NCI-H345 treated with DMSO at 0.1 percent for 48 hours (cell line): ENCODE measurements around the gene ABHD16B.
"Not testable (repeated sequence)": the region's sequence is repeated elsewhere in the genome, so short reads cannot be mapped to it uniquely, and the experiment has no call there.

Experiments
- DNase-seq: peaks from one replicate; lab custom pipeline; 2025; ENCODE audit not compliant: unreplicated experiment; lab: John Stamatoyannopoulos, UW

ABHD16B gene

DNA sequence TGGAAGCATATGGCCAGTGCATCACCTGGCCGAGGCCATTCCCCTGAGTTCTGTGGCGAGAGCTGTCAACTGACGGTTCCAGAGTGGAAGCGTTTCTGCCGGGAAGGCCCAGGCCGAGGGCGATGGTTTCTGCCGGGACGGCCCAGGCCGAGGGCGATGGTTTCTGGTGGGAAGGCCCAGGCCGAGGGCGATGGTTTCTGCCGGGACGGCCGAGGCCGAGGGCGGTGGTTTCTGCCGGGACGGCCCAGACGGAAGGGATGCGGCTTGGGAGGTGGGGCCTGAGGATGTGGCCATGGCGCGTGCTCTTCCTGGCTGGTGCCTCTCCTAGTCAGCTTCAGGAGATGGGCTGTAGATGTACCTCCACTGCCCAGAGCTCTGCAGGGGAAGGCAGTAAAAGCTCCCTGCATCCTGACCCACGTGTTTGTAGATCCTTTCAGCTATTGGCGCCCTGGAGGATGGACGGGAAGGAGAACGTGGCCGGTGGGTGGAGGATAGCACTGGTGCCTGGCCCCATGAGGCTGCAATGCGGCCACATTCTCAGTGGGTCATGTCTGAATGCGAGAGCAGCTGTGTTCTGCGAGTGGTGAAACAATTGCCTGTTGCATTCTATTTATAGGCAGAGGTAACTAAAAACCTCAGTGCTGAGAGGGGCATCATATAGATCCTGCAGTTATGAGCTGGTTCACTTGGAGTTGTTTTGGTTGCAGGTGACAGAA lies 16.6 kb downstream of the ABHD16B start:
- DNase-seq = no peak

DNA sequence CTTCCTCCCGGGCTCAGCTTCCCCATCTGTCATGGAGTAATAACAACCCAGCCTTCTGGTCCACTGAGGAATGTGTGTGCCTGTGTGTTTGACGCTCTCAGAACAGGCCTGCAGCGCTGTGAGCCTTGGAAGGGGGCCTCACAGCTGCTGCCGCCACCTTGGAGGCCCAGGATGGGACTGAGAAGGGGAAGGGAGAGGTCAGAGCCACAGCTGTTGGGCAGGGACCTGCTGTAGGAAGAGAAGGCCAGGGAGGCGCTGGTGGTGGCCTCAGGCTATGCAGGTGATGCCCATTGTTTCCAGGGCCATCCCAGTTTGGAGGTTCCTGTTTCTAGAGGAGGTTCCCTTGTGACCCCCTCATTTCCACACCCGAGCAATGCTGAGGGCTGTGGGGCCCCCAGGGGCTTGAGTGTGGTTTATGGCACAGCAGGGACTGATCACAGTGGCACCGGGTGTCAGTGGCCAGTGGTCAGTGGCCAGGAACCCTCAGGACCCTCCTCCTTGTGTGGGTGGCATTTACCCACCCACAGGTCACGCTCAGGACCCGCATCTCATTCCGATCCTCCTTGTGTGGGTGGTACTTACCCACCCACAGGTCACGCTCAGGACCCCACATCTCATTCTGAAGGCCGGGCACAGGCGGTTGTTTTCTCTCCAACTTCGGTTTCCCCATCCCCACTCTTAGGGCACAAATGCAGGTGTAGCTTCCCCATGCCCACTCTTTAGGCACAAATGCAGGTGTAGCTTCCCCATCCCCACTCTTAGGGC lies 17.8 kb downstream of the ABHD16B start:
- no peak for DNase-seq

DNA sequence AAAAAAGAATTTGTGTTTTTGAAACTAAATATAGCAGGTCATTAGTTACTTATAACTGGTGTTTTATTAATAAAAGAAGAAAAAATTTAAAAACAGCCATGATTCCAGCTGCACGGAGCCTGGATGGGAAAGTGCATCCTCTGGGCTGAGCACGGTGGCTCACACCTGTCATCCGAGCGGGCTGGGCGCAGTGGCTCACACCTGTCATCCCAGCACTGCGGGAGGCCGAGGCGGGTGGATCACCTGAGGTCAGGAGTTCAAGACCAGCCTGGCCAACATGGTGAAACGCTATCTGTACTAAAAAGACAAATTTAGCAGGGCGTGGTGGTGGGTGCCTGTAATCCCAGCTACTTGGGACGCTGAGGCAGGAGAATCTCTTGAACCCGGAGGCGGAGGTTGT lies 19.6 kb downstream of the ABHD16B start:
- not testable (repeated sequence) for DNase-seq

DNA sequence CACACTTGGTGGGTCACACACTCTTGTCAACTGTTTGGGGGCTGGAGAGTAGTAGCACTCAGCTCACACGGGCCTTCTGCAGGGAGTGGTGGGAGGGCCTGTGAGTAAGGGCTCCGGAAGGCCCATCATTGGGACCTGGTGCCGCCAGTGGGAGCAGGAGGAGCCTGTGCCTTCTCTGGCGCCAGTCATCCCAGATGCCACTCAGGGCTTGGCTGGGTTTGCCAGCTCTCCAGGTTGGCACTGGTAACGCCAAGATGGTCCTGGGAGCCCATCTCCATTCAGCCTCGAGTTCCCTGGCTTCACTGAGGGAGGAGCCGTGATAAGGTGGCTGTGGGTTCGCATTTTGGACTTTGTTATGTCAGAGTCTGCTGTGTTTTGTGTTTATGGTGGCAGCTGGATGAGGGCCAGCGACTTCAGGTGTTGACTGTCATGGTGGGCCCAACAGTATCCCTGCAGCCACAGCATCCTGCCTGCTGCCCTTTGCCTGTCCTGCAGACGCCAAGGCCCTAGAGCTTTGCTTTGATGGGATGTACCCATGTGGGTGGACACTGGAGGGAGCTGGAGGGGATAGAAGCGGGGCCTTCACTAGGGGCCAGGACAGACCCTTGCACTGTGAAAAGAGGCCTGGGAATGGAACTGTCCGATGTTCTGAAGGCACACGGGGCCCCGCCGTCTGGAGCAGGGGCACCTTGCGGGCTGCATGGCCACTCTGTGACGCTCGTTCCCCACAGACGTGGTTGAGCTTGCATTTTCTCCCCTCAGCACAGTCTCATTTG lies 20.3 kb downstream of the ABHD16B start:
- no peak for DNase-seq

DNA sequence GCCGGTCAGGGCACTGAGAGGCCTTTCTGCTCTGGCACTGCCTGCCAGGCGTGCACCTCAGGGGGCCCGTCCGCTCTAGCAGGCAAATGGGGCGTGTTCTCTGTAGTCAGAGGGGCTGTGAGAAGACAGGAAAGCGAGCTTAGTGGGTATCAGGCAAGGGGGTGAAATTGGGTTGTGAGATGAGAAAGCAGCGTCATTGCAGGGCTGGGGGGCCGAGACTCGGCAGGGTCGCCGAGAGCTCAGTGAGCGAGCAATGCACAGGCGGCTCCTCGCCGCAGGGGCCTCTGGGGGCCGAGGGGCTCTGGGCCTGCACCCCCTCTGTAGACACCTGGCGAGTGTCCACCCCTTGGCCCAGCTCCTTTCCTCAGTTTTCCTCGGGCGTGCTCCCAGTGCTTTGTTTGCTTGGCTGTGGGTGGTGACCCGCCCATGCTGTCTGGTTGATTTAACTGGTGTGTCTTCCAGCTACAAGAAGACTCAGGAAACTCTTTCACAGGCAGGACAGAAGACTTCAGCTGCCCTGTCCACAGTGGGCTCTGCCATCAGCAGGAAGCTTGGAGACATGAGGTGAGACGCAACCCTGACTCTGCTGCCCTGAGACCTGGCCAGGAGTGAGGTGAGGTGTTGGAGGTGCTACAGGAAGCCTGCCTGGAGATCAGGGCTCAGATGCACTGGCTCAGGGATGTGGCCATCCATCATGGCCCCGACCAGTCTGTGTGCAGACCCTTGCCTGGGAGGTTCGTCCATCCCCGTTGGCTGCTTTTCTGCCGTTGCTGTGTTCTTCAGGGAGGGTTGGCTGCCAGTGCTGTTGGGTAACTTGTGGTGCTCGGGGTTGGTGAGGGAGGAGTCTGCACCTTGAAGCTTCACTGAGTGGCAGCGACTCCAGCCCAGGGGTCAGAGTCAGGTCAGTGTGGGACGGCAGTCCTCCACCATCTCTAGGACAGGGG lies 21.2 kb downstream of the ABHD16B start:
- no peak for DNase-seq

DNA sequence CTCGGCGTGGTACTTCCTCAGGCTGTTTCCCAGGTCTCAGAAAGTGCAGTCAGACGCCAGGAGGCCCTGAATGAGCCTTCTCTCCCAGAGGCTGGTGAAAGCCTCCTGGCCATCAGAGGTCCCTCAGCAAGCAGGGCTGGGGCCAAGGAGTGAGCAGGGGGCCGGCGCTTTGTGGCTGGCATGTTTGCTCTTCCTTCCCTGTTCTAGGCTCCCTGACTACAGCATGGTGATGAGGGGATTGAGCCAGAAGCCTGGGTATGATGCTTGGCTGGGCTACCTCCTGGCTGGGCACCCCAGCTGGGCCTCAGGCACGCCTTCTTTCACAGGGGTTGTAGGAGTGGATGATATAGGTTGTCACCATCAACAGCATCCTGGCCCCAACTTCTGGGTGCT lies 21.9 kb downstream of the ABHD16B start:
- DNase-seq = no peak

DNA sequence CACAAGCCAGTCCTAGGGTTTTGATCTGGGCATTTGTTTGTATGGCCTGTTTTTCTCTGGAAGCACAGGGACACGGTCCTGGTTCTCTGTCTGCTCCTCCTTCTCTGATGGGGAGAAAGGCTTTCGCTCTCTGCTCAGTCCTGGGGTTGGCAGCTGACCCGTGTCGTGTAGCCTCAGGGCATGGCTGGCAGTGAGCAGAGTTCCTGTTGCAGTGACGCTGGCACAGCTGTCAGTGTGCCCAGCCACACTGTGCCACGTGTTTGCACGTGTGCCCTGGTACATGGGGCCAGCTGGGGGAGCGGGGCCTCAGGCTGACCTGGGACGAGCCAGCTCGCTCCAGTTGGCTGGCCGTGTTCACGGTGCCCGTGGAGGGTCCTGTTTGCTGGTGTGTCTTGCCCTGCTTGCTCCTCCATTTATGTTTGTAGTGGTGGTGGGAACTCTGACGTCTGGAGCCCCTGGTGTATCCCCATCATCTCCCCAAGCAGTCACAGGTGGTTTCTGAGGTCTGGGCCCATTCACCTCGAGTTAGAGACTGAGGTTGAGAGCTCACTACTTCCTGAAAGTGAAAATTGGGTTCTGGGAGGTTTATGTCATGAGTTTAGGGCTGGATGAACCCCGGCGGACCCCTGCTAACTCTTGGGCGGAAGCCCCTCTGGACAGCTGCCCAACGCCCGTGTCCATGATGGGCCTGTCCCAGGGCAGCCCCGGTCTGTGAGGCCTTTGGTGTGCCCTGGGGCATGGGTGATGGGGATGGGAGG lies 23.4 kb downstream of the ABHD16B start:
- no peak for DNase-seq

DNA sequence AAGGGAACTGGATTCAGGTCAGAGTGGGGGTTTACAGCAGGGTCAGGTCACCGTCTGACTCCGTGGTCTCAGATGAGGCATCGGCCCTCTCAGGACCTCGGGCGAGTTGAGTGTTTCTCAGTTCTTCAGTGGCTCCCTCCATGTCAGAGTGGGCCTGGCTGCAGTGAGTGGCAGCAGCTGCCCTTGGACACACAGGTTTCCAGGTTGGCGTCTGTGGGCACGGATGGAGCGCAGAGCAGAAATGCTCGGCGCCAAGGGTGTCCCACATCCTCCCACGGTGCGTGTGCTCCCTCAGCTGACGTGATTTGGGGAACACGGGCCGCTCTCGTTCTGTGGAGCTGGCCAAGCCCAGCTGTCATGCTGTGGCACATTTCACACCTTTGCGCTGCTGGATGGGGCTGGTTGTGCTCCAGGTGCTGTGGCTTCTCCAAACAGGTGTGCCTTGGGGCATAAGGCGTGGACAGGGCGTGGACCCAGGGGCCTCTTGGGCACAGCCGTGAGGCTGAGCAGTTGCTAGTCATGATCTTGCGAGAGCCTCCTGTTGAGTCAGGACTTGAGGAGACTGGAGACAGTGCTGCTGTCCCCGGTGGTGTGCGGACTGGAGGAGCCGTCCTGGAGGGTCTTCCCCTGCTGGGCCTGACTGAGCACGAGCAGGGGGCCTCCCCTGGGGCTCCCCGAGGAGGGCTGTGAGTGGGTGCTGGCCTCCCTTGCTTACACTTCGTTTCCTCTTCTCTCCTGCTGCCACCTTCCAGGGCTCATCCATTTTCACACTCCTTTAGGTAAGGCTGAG lies 24.2 kb downstream of the ABHD16B start:
- DNase-seq = no peak

DNA sequence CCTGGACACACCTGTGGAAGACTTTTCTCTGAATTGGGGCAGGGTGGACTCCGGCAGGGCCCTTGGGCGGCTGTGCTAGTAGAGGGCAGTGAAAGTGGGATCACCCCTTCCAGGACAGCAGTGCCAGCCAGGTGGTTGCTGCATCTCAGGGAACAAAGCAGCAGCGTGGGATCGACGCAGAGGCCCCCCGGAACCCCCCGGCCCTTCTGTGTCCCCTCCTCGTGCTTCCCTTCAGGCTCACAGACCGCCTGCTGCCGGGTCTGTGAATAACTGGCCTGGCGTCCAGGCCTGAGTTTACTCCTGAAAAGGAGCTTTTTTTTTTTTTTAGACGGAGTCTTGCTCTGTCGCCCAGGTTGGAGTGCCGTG lies 24.7 kb downstream of the ABHD16B start:
- DNase-seq = no peak

DNA sequence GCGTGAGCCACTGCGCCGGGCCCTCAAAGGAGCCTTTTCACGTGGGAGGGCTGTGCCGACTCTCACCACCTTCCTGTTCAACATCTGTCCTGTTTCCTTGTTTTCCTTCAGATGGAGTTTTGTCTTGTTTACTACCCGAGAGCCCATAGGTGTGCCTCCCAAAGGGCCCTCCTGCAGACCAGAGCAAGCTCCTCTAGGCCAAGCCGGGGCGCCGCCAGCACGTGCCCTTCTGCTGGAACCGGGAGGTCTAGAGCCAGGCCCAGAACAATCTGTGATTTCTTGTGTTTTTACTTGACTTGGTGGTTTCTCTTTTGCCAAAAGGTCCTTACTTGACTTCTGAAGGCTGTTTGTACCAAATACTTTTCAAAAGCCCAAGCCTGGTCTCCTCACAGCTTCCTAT lies 25.6 kb downstream of the ABHD16B start:
- no peak for DNase-seq

DNA sequence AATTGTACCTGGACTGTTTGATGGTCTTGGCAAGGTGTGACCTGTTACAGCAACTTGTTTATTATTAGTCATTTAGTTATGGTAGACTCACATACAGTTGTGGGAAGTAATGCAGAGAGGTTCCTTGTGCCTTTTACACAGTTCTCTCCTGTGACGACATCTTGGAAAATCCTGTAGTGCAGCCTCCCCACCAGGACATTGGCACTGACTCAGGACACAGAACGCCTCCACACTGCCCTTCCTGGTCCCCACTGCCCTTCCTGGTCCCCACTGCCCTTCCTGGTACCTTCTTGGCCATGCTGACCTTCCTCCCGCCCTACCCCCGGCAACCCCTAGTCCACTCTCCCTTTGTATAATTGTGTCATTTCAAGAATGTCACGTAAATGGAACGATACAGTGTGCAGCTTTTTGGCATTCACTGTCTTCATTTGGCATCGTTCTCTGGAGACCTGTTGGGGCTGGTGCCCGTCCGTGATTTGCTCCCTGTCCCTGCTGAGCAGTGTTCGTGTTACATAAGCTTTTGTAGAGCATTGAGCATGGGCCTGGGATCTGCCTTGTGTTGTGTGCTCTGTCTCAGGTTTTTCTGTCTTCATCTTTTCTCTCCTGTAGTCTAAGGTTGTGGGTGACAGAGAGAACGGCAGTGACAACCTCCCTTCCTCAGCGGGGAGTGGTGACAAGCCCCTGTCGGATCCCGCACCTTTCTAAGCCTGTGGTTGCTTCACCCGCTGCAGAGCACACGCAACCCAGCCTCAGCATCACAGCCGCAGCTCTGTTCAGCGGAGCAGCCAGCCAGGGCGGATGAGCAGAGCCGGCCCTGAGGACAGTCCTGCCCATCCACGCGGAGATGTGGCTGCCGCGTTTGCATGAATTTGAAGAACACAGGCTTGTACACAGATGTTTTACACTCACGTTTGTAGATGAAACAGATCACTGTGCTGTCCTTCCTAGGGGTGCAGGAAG lies 28.2 kb downstream of the ABHD16B start:
- DNase-seq = no peak

DNA sequence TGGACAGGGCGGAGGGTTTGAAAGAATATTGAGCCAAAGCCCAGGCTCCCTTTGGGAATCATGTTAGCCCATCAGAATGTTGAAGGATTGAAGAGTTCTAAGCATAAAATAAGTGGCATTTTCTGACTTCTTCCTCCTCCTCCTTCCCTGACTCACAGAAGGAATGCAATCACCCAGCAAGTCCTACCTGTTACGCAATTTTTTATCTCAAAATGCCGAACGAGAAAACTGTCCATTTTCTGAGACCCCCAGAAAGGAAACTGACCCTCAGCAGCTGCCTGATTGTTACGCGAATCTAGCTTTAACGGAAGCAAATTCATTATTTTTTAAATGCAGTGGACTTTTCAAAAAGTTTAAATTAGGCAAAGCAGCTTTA lies 28.9 kb downstream of the ABHD16B start:
- DNase-seq = no peak

DNA sequence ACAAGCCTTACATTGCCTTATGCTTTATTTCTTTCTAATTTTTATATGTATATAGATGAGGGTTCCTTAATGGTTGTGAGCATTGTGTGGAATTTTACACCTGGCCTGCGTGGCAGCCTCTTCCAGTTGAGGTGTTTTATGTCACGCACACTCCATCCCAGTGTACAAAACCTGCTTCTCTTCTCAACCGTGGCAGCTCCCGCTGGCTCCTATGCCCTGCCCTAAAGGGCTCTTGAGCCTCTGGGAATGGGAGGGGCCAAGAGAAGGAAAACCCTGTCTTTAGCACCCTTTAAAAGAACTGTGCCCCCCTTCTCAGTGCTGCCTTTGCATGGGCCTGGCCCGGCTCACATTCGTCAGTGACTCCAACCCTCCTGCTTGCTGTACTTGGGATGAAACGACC lies 29.3 kb downstream of the ABHD16B start:
- DNase-seq = no peak

DNA sequence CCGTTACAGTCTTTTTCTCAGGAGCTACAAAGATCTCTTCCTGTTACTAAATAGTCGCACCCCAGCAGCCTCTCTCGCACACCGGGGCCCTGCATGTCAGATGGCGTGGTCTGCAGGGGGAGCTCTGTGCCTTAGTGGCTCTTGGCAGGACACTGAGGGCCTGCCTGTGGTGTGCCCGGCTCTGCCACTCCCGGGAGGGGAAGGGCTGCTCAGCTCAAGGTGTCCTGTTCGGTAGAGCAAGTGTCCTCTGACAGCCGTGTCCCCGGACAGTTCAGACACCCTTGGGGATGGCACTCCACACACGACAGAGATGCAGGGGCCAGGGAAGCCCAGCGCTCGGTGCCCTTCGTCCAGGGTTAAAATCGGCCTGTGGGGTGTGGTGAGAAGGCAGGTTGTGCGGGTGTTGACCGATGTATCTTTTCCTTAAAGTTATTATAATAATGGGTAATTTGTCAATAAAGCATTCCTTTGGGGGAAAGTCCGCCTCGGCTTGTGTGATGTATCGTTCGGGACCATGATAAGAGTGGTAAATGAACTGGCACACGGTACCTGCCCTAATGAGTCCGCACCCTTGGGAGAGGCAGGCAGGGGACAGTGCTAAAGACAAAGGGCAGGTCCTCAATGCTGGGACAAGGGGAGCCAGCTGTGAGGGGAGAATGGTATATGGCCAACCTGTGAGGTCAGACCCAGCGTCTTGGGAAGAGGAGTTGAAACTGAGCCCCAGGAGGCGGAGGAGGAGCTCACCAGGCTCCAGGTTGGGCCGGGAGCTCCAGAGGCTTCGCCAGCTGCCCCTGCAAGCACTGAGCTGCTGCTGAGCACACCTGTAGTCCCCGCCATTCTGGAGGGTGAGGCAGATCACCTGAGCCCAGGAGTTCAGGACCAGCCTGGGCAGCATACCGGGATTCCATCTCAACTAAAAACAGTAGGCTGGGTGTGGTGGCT lies 30.0 kb downstream of the ABHD16B start:
- DNase-seq = no peak

DNA sequence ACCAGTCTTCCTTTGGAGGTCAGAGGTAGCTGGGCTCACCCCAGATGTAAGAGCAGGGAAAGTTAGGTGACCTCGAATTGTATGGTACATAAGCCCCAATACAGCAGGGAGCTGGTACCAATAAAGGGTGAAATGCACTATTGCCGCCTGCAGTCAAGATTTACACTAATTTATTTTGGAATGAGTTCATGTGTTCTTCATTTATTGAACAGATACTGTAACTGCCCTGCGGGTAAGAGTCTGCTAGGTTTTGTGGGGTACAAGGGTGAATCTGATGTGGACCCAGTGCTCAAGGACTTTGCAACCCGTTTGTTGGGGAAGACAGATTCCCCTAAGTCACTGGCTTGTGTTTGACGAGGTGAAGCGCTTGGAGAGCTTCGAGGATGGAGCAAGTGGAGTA lies 31.1 kb downstream of the ABHD16B start:
- DNase-seq = no peak

DNA sequence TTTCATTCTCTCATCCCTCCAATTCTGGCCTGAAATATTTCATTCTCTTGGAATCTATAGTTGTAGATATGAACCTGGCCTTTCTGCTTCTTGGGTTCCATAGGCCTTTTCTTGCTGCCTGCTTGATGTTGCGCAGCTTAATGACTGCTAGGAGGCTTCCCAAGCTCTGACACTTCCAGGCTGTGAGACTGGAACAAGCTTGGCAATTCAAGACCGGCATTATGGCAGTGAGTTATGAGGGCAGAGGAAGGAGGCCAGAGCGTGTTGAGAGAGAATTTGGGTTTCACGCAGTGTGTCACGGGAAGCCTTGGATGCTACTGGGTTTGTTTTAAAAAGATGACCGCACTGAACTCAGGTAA lies 32.7 kb downstream of the ABHD16B start:
- no peak for DNase-seq
